ENCODE measurements around the gene PPIE.
A peak's percentile ranks its signal among the peaks of the same experiment; 100 is the strongest.

Gene PPIE

GRCh38 chr1:39691383-39692151 is 47.1 kb upstream of the PPIE start, which contains the start of gene HPCAL4:
Gene HPCAL4, minus strand, starts transcription at chr1:39691433. Its CDS starts 6,830 bp downstream, at chr1:39684603.
- peak; percentile 97 for DNase-seq
- peaks cover 5% of the 10 kb centered on the region for H3K4me1 Mint-ChIP-seq
- peak within 1 kb of the TSS; percentile 57 for H3K4me3 Mint-ChIP-seq

DNA sequence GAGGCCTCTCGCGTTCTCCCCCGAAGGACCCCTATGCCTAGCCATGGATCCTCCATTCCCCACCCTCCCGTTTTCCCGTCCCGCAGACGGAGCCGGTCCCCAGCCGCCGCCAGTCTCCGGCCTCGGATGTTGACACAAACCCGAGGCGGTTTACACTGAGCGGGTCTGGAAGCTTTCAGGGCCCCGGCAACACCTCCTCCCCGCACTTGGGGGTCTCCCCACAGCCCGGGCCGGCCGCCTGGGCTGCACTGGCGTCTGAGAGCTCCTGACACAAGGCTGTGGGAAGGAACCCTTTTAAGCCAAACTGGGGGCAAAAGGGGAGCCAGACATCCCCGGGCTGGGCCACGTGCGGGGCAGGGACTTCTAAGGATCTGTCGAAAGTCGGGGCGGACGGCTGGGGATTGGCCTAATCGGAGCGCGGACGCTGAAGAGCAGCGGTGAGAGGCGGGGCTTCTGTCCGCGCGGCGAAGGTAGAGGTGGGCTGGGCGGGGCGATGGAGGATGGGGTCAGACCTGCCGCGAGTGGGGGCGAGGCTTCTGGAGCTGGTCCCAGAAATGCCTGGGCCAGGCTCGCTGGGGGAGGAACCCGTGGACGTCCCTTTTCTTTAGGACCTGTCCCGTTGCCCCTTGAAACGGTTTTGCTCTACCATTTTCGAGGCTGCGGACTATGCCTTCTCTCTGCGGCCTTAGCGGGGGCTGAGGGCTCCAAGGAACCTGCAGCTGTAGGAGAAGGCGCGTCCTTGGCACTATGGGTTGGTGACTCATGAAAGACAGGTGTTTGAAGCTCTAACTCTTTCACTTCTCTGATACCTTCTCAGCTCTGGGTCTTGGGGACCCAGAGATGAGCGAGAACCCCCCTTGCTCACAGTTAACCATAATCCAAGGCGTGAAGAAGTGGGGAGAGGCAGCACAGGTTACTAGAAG is 46.3 kb upstream of the PPIE start:
- no peak overlapping the region for H3K27ac Mint-ChIP-seq
- DNase-seq: peak; percentile 56
- H3K4me3 Mint-ChIP-seq: peak overlapping the region; percentile 23
- peaks cover 100% of the 10 kb centered on the region for H3K27me3 Mint-ChIP-seq (ENCODE audit: low read depth, poor library complexity)
- H3K4me1 Mint-ChIP-seq: peaks cover 5% of the 10 kb centered on the region
- TF ChIP-seq, protein P1, sequence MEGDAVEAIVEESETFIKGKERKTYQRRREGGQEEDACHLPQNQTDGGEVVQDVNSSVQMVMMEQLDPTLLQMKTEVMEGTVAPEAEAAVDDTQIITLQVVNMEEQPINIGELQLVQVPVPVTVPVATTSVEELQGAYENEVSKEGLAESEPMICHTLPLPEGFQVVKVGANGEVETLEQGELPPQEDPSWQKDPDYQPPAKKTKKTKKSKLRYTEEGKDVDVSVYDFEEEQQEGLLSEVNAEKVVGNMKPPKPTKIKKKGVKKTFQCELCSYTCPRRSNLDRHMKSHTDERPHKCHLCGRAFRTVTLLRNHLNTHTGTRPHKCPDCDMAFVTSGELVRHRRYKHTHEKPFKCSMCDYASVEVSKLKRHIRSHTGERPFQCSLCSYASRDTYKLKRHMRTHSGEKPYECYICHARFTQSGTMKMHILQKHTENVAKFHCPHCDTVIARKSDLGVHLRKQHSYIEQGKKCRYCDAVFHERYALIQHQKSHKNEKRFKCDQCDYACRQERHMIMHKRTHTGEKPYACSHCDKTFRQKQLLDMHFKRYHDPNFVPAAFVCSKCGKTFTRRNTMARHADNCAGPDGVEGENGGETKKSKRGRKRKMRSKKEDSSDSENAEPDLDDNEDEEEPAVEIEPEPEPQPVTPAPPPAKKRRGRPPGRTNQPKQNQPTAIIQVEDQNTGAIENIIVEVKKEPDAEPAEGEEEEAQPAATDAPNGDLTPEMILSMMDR (IDR thresholded peaks at IDR 0.05): no peak
- no peaks in the 10 kb centered on the region for H3K9me3 Mint-ChIP-seq
- H3K36me3 Mint-ChIP-seq (ENCODE audit: low read depth): no peaks in the 10 kb centered on the region

More at GRCh38 chr1:39691383-39692151, 47.1 kb upstream of the PPIE start, which contains the start of gene HPCAL4:
- H3K27me3 Mint-ChIP-seq (ENCODE audit: low read depth, poor library complexity): peaks cover 100% of the 10 kb centered on the region
- H3K27ac Mint-ChIP-seq: no peak within 1 kb of the TSS
- no peaks in the 10 kb centered on the region for H3K36me3 Mint-ChIP-seq (ENCODE audit: low read depth)
- TF ChIP-seq, protein P1 (IDR thresholded peaks at IDR 0.05): no peak
- H3K9me3 Mint-ChIP-seq: no peaks in the 10 kb centered on the region

DNA sequence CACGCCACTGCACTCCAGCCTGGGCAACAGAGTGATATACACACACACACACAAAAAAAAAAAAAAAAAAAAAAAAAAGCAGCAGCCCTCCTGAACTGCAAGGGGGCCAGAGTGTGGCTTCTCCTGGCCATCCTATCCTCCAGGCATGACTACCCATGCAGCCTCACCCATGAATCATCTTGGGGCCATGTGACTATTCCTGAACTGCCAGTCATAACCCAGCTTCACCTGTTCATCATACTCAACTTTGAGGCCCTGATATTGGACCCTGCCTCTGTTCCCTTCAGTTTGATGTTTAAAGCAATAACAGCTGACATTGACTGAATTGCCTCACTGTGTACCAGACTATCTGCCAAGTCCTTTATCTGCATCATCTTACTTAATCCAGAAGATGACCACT is 44.7 kb upstream of the PPIE start:
- H3K4me1 Mint-ChIP-seq: peaks cover 5% of the 10 kb centered on the region
- TF ChIP-seq, protein P1 (IDR thresholded peaks at IDR 0.05): no peak
- H3K9me3 Mint-ChIP-seq: peaks cover 2% of the 10 kb centered on the region
- H3K27ac Mint-ChIP-seq: no peak overlapping the region
- no peak overlapping the region for H3K4me3 Mint-ChIP-seq
- peaks cover 100% of the 10 kb centered on the region for H3K27me3 Mint-ChIP-seq (ENCODE audit: low read depth, poor library complexity)
- no peaks in the 10 kb centered on the region for H3K36me3 Mint-ChIP-seq (ENCODE audit: low read depth)
- DNase-seq: no peak

DNA sequence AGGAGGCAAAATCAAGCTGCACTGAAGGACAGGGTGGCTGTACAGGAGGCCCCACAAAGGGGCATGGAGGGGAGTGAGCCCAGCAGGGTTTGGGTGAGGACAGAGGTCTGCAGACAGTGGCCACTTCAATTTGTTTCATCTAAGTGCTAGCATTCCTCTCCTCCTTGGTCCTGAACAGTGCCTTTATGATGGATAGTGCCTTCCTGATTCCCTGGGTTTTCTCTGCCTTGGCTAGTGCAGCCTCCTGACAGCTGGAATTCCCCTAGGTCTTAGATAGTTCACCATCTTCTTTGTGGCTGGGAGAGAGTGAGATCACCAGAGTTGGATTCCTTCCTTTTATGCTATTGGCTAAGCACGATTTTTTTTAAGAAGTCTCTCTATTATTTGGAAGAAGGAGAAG is 43.7 kb upstream of the PPIE start:
- DNase-seq: no peak
- H3K27me3 Mint-ChIP-seq (ENCODE audit: low read depth, poor library complexity): peaks cover 99% of the 10 kb centered on the region
- no peaks in the 10 kb centered on the region for H3K36me3 Mint-ChIP-seq (ENCODE audit: low read depth)
- H3K4me3 Mint-ChIP-seq: no peak overlapping the region
- TF ChIP-seq, protein P1 (IDR thresholded peaks at IDR 0.05): no peak
- H3K4me1 Mint-ChIP-seq: peaks cover 5% of the 10 kb centered on the region
- peaks cover 6% of the 10 kb centered on the region for H3K9me3 Mint-ChIP-seq
- H3K27ac Mint-ChIP-seq: no peak overlapping the region

DNA sequence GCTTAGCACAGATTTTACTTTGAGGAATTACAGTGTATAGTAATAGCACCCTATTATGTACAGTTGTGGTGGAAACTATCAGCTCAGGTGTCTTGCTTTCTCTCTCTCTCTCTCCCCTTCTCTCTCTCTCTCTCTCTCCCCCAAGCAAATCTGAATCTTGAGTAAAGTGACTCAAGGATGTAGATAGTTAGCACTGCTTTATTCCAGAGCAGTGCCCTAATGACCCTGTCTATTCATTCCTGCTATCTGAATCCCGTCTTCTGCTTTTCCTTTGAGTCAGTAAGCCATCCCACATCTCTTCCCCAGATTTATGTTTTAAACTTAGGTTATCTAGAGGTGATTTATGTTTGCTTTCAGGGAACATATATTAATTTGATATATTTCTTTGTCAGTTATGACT is 42.2 kb upstream of the PPIE start:
- Mint-ChIP-seq H3K27me3 (ENCODE audit: low read depth, poor library complexity) (peaks cover 99% of the 10 kb centered on the region), H3K36me3 (ENCODE audit: low read depth) (no peaks in the 10 kb centered on the region), H3K4me1 (peaks cover 9% of the 10 kb centered on the region), H3K27ac (no peak overlapping the region), H3K9me3 (peaks cover 6% of the 10 kb centered on the region), H3K4me3 (no peak overlapping the region)
- TF ChIP-seq, protein P1 (IDR thresholded peaks at IDR 0.05): no peak
- no peak for DNase-seq
